Parathyroid adenoma (tissue), 2 donors: ENCODE data around the gene C1QBP.

Experiments
- H2AFZ ChIP-seq: fragments of 300-600 bp; sonication (generic); one replicate; pipeline ENCODE4 v1.7.0; 2017; ENCODE audit warnings: antibody characterized with exemption, mild to moderate bottlenecking
- H3K27ac ChIP-seq: fragments of 300-600 bp; sonication (generic); one replicate; pipeline ENCODE4 v1.7.0; 2017
- H3K27me3 ChIP-seq: fragments of 300-600 bp; sonication (generic); one replicate; pipeline ENCODE4 v1.7.0; 2017; ENCODE audit warnings: low read length; ENCODE audit not compliant: control insufficient read depth, insufficient read depth
- H3K36me3 ChIP-seq: fragments of 300-600 bp; sonication (generic); one replicate; pipeline ENCODE4 v1.7.0; 2017; ENCODE audit warnings: low read length; ENCODE audit not compliant: control insufficient read depth, insufficient read depth
- H3K4me1 ChIP-seq: fragments of 300-600 bp; sonication (generic); one replicate; pipeline ENCODE4 v1.7.0; 2017; ENCODE audit warnings: control low read depth
- H3K4me2 ChIP-seq: fragments of 300-600 bp; sonication (generic); one replicate; pipeline ENCODE4 v1.7.0; 2017; ENCODE audit warnings: low read length
- H3K4me3 ChIP-seq: fragments of 300-600 bp; sonication (generic); one replicate; pipeline ENCODE4 v1.7.0; 2017; ENCODE audit warnings: low read depth, low read length
- H3K79me2 ChIP-seq: fragments of 300-600 bp; sonication (generic); one replicate; pipeline ENCODE4 v1.7.0; 2017; ENCODE audit warnings: control low read depth
- H3K9ac ChIP-seq: fragments of 300-600 bp; sonication (generic); one replicate; pipeline ENCODE4 v1.7.0; 2017; ENCODE audit warnings: mild to moderate bottlenecking
- H3K9me3 ChIP-seq: fragments of 300-600 bp; sonication (generic); one replicate; pipeline ENCODE4 v1.7.0; 2017; ENCODE audit warnings: low read length; ENCODE audit not compliant: control insufficient read depth
- TF ChIP-seq, protein P1 (sequence below): fragments of 300-600 bp; sonication (generic); IDR thresholded peaks from one replicate; pipeline ENCODE4 v1.7.0; 2017; ENCODE audit warnings: antibody characterized with exemption, mild to moderate bottlenecking
- donor health status: primary hyperparathyroidism.

C1QBP gene

DNA sequence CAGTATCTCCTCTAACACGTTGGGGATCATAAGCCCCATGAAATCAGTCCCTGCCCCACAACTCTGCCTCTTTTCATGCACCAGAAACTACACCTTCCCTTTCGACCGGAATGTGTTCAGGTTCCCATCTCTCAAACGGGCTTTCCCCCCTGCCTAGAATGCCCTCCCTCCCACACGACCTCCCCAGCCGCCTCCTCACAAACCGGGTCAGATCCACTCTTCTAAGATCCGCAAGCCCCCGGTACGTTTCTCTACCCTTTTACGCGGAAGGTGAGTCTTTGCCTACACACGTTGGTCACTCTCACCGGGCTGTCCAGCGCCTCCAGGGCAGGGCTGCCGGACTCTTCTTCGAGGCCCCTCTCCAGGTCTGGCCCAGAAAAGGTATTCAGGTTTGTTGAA is 29.1 kb upstream of the C1QBP start:
- peak overlapping the region; percentile 96 for H3K4me2 ChIP-seq
- peaks cover 23% of the 10 kb centered on the region for H3K79me2 ChIP-seq
- H3K9me3 ChIP-seq: no peaks in the 10 kb centered on the region
- peak overlapping the region; percentile 81 for H3K4me3 ChIP-seq
- peak overlapping the region; percentile 61 for H3K27ac ChIP-seq
- H3K9ac ChIP-seq: peak overlapping the region; percentile 38
- no peaks in the 10 kb centered on the region for H3K27me3 ChIP-seq
- H3K36me3 ChIP-seq: no peaks in the 10 kb centered on the region
- H3K4me1 ChIP-seq: peaks cover 3% of the 10 kb centered on the region
- H2AFZ ChIP-seq: peak overlapping the region; percentile 88
- TF ChIP-seq, protein P1, sequence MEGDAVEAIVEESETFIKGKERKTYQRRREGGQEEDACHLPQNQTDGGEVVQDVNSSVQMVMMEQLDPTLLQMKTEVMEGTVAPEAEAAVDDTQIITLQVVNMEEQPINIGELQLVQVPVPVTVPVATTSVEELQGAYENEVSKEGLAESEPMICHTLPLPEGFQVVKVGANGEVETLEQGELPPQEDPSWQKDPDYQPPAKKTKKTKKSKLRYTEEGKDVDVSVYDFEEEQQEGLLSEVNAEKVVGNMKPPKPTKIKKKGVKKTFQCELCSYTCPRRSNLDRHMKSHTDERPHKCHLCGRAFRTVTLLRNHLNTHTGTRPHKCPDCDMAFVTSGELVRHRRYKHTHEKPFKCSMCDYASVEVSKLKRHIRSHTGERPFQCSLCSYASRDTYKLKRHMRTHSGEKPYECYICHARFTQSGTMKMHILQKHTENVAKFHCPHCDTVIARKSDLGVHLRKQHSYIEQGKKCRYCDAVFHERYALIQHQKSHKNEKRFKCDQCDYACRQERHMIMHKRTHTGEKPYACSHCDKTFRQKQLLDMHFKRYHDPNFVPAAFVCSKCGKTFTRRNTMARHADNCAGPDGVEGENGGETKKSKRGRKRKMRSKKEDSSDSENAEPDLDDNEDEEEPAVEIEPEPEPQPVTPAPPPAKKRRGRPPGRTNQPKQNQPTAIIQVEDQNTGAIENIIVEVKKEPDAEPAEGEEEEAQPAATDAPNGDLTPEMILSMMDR: no peak

DNA sequence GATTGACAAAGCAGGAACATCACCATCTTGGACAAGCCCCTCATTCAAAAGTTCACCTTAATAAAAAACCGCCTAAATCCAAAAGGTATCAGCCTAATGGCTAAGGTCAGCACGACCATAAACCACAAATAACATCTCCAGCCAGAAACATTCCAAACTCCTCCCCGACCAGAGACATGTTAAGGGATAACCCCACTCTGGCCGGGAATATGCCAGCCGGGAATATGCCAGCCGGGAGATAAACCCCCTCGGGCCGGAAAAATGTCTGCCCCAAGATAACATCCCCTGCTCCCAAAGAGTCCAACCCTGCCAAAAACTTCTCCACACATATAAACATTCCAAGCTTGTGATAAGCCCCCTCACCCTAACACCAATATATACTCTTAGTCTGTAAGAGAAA is 28.5 kb upstream of the C1QBP start:
- peak overlapping the region; percentile 96 for H3K4me2 ChIP-seq
- TF ChIP-seq, protein P1: no peak
- H3K4me3 ChIP-seq: peak overlapping the region; percentile 81
- no peak overlapping the region for H2AFZ ChIP-seq
- H3K79me2 ChIP-seq: peaks cover 23% of the 10 kb centered on the region
- no peaks in the 10 kb centered on the region for H3K27me3 ChIP-seq
- H3K36me3 ChIP-seq: no peaks in the 10 kb centered on the region
- H3K4me1 ChIP-seq: peaks cover 3% of the 10 kb centered on the region
- no peak overlapping the region for H3K9ac ChIP-seq
- H3K27ac ChIP-seq: no peak overlapping the region
- no peaks in the 10 kb centered on the region for H3K9me3 ChIP-seq

DNA sequence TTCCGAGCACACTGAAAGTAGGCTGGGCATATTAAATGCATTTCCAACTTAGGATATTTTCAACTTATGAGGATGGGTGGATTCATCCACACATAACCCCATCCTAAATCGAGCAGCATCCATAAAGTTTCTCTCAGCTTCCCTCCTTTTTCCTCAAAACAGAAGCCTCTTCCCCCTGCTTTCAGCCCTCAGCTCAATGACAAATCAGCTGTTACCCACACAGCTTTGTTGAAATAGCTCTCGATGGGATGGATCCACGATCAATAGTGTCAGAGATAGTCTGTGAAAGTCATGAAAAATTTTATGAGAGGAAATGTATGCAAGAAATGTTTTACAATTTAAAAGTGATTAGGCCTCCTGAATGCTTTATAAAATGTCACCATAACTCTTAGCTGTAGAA is 27.3 kb upstream of the C1QBP start:
- Histone ChIP-seq H3K4me3 (no peak overlapping the region), H3K79me2 (peaks cover 23% of the 10 kb centered on the region), H2AFZ (no peak overlapping the region), H3K4me2 (no peak overlapping the region), H3K4me1 (peaks cover 3% of the 10 kb centered on the region), H3K9ac (no peak overlapping the region), H3K9me3 (no peaks in the 10 kb centered on the region), H3K27me3 (no peaks in the 10 kb centered on the region), H3K36me3 (no peaks in the 10 kb centered on the region), H3K27ac (no peak overlapping the region)
- TF ChIP-seq, protein P1: no peak

DNA sequence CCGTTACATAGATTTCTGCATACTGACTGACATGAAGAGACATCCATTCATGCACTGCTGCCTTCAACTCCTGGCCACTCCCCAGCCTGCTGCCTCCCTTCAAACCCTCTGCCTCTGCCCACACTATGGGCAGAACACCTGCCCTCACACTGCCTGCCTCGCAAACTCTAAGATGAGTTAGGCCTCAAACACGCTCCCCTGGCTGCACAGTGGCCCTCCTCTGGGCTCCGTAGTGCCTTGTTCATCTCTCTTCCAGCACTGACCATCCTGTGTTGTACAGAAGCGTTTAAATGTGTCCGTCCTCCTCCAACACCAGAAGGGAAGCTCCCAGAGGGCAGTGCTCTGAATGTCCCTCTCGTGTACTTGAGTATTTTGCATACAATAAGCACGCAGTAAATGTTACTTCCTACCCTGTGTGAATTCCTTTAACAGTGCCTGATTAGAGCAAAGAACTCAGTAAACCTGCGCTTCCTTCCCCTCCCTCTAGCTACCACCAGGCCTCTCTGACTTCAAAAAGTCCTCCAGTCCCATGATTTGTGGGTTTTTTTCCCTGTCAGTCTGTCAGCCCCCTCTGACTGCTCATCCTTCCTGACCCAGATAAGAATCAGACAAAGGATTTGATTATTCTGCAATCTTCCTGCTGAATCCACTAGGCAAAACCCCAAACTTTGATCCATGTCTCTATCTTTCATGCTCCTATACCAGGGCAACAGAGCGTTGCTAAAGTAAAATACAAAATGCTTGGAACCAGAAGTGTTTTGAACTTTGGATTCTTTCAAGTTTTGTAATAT is 26.0 kb upstream of the C1QBP start:
- TF ChIP-seq, protein P1: no peak
- Histone ChIP-seq H3K36me3 (no peaks in the 10 kb centered on the region), H3K4me1 (peaks cover 3% of the 10 kb centered on the region), H3K27me3 (no peaks in the 10 kb centered on the region), H3K79me2 (peaks cover 23% of the 10 kb centered on the region), H3K9me3 (no peaks in the 10 kb centered on the region), H3K4me2 (no peak overlapping the region), H3K9ac (no peak overlapping the region), H3K27ac (no peak overlapping the region), H3K4me3 (no peak overlapping the region), H2AFZ (no peak overlapping the region)

DNA sequence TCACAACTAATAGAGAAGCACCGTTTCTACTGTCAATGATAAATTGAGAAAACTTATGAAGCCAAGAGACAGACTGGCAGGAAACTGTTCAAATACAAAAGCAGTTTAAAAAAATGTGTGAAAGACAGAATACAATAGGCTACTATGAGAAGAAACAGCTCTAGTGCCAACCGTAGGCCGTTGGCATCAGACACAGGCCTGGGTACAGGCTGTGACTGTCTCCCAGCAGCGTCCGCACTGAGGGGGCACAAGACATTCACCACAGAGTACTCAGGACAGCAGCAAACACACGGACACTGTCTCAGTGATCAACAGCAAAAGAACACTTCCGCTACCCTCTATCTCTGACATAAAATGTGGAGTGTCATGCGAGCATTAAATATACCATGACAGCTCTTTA is 7.8 kb upstream of the C1QBP start:
- H3K4me1 ChIP-seq: no peaks in the 10 kb centered on the region
- no peak overlapping the region for H3K27ac ChIP-seq
- no peak overlapping the region for H3K4me2 ChIP-seq
- H3K9me3 ChIP-seq: no peaks in the 10 kb centered on the region
- H3K27me3 ChIP-seq: no peaks in the 10 kb centered on the region
- no peak overlapping the region for H3K4me3 ChIP-seq
- no peak overlapping the region for H2AFZ ChIP-seq
- TF ChIP-seq, protein P1: no peak
- no peaks in the 10 kb centered on the region for H3K36me3 ChIP-seq
- H3K9ac ChIP-seq: no peak overlapping the region
- no peaks in the 10 kb centered on the region for H3K79me2 ChIP-seq
